ENCODE measurements around the gene IFNA13. TPM values are rescaled to one million over a fixed set of nuclear protein-coding genes. Genes with fewer than 3 reads are reported as not detected.

IFNA13 gene
- total and polyA plus RNA-seq, 9 of the 15 experiments (the other 6 are each of a cell fraction or from before 2014, with no cell fraction given): not detected

- ATAC-seq (no peak), FAIRE-seq (no peak), DNase-seq (ENCODE audit: extremely low read depth in 1 of 4, low spot score in 3 of 4) (no peak)
- CTCF ChIA-PET (ENCODE audit: low intra/inter-chr PET ratio): no interaction called here
- no peaks in the 10 kb centered on the region for H3K9me1 ChIP-seq (ENCODE audit: control insufficient read depth, insufficient read depth, low read length)
- H3K27ac ChIP-seq (ENCODE audit: extremely low read depth, low read depth, low read length): no peak overlapping the region
- H3K9me3 ChIP-seq (replicated peaks; ENCODE audit: control insufficient read depth, insufficient read depth, low read depth, low read length): no peaks in the 10 kb centered on the region
- H4K20me1 ChIP-seq (replicated peaks; ENCODE audit: control insufficient read depth, insufficient read depth, low read length): no peaks in the 10 kb centered on the region
- no peaks in the 10 kb centered on the region for H3K79me2 ChIP-seq (ENCODE audit: control insufficient read depth, insufficient read depth, low read length)
- no peaks in the 10 kb centered on the region for H3K27me3 ChIP-seq (ENCODE audit: control insufficient read depth in 2 of 2, insufficient read depth in 2 of 2, low read length in 2 of 2)
- intact Hi-C loops (cut with micrococcal nuclease): no loop called here
- in situ Hi-C loops (cut with MboI): no loop called here
- H3K36me3 ChIP-seq (ENCODE audit: control insufficient read depth, insufficient read depth, low read length): no peaks in the 10 kb centered on the region
- POLR2A ChIA-PET: no interaction called here
- H3K4me2 ChIP-seq (ENCODE audit: insufficient read depth, low read length): no peak overlapping the region
- no peak overlapping the region for H2AFZ ChIP-seq (ENCODE audit: low read depth, low read length)
- H3K9ac ChIP-seq (ENCODE audit: insufficient read depth in 1 of 2, low read depth in 2 of 2, low read length in 2 of 2): no peak overlapping the region
- no peak overlapping the region for H3K4me3 ChIP-seq
- BruUV-seq (replicated peaks): no TSS peak
- H3K4me1 ChIP-seq (replicated peaks in 1 of 2; ENCODE audit: control insufficient read depth in 2 of 2, insufficient read depth in 2 of 2, low read length in 2 of 2): no peaks in the 10 kb centered on the region
- TF ChIP-seq NR0B1 (IDR thresholded peaks at IDR 0.05; ENCODE audit: partially characterized antibody) (no peak), LARP7 (IDR thresholded peaks at IDR 0.05) (no peak), TCFL5 (CRISPR knock-in tag; conservative IDR thresholded peaks at IDR 0.05) (no peak), SOX6 (IDR thresholded peaks at IDR 0.05) (no peak), EP400 (IDR thresholded peaks at IDR 0.05) (no peak), CCNT2 (IDR thresholded peaks at IDR 0.05; ENCODE audit: borderline replicate concordance, extremely low read depth, insufficient read length, low read depth, low read length) (no peak), RBM15 (IDR thresholded peaks at IDR 0.05; ENCODE audit: insufficient read depth, low read length) (no peak), HNRNPH1 (optimal IDR thresholded peaks at IDR 0.05; ENCODE audit: low read depth, low read length) (no peak), NFE2 (IDR thresholded peaks at IDR 0.05; ENCODE audit: low read depth) (no peak), HMBOX1 (IDR thresholded peaks at IDR 0.05) (no peak), ETS1 (conservative IDR thresholded peaks at IDR 0.05; ENCODE audit: control insufficient read depth, low read depth, low read length) (no peak), IRF1 (CRISPR knock-in tag; IDR thresholded peaks at IDR 0.05; ENCODE audit: borderline replicate concordance) (no peak), CBFA2T3 (IDR thresholded peaks at IDR 0.05) (no peak), ZBTB5 (IDR thresholded peaks at IDR 0.05) (no peak), U2AF2 (optimal IDR thresholded peaks at IDR 0.05; ENCODE audit: low read depth, low read length) (no peak), ZNF143 (CRISPR knock-in tag; IDR thresholded peaks at IDR 0.05) (no peak), ZKSCAN8 (CRISPR knock-in tag; IDR thresholded peaks at IDR 0.05) (no peak)
Observed at GRCh38 chr9:21412107-21412506, 44.2 kb upstream of the IFNA13 start.

All from K562 (cell line).